ENCODE results near the gene A2M.

- TF ChIP-seq, protein P1, sequence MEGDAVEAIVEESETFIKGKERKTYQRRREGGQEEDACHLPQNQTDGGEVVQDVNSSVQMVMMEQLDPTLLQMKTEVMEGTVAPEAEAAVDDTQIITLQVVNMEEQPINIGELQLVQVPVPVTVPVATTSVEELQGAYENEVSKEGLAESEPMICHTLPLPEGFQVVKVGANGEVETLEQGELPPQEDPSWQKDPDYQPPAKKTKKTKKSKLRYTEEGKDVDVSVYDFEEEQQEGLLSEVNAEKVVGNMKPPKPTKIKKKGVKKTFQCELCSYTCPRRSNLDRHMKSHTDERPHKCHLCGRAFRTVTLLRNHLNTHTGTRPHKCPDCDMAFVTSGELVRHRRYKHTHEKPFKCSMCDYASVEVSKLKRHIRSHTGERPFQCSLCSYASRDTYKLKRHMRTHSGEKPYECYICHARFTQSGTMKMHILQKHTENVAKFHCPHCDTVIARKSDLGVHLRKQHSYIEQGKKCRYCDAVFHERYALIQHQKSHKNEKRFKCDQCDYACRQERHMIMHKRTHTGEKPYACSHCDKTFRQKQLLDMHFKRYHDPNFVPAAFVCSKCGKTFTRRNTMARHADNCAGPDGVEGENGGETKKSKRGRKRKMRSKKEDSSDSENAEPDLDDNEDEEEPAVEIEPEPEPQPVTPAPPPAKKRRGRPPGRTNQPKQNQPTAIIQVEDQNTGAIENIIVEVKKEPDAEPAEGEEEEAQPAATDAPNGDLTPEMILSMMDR (IDR thresholded peaks at IDR 0.05 in 2 of 3, conservative IDR thresholded peaks at IDR 0.05 in 1 of 3; ENCODE audit: control insufficient read depth in 2 of 3, extremely low read depth in 1 of 3, insufficient read depth in 1 of 3, low read depth in 3 of 3, low read length in 3 of 3) = no peak
- TF ChIP-seq NFYB (IDR thresholded peaks at IDR 0.05; ENCODE audit: insufficient read depth, low read depth, low read length) = no peak
- no peak for TF ChIP-seq EP300 (IDR thresholded peaks at IDR 0.05; ENCODE audit: borderline replicate concordance in 1 of 2, control insufficient read depth in 1 of 2, low read depth in 2 of 2, low read length in 2 of 2)
- no peak for TF ChIP-seq ZNF207 (IDR thresholded peaks at IDR 0.05; ENCODE audit: borderline replicate concordance)
- TF ChIP-seq, protein P2, sequence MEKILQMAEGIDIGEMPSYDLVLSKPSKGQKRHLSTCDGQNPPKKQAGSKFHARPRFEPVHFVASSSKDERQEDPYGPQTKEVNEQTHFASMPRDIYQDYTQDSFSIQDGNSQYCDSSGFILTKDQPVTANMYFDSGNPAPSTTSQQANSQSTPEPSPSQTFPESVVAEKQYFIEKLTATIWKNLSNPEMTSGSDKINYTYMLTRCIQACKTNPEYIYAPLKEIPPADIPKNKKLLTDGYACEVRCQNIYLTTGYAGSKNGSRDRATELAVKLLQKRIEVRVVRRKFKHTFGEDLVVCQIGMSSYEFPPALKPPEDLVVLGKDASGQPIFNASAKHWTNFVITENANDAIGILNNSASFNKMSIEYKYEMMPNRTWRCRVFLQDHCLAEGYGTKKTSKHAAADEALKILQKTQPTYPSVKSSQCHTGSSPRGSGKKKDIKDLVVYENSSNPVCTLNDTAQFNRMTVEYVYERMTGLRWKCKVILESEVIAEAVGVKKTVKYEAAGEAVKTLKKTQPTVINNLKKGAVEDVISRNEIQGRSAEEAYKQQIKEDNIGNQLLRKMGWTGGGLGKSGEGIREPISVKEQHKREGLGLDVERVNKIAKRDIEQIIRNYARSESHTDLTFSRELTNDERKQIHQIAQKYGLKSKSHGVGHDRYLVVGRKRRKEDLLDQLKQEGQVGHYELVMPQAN (conservative IDR thresholded peaks at IDR 0.05) = no peak
- TF ChIP-seq USF2 (IDR thresholded peaks at IDR 0.05; ENCODE audit: borderline replicate concordance, low read depth, low read length) = no peak
- TF ChIP-seq MAX (IDR thresholded peaks at IDR 0.05; ENCODE audit: low read depth, low read length) = no peak
- TF ChIP-seq EZH2 (IDR thresholded peaks at IDR 0.05; ENCODE audit: borderline replicate concordance, control insufficient read depth, low read depth, low read length) = no peak
These were observed 14.6 kb downstream of the A2M start for GRCh38 chr12:9101018-9101687.
